Pancreas (tissue), 10 donors: ENCODE measurements around the gene COA5. TPM values are rescaled to one million over a fixed set of nuclear protein-coding genes. Genes with fewer than 3 reads are reported as not detected.

Experiments
- ATAC-seq, 4 donors: fragments of 200-7000 bp; cut with Tn5 transposase; one replicate each; pipeline versions ENCODE4 v1.8.0 to v1.9.1; 2020; ENCODE audit warnings: mild to moderate bottlenecking in 4 of 4, moderate library complexity in 4 of 4
- DNase-seq, 6 donors: peaks; one replicate each; pipeline ENCODE4 v3.0.0-alpha.2; 2020
- FAIRE-seq: peaks from 2 replicates; lab custom pipeline; 2012; peaks lifted over from hg19 to GRCh38; lab: Jason Lieb, UNC
- H3K27ac ChIP-seq, 4 donors: fragments of 200-600 bp; sonication (generic); 1 replicate in 3 of 4; 2 replicates in 1 of 4; pipeline versions ENCODE4 v1.5.0 to v1.8.0; 2020
- H3K27me3 ChIP-seq, 4 donors: fragments of 200-600 bp; one replicate each; pipeline ENCODE4 v1.8.0; 2021
- H3K36me3 ChIP-seq, 3 donors: fragments of 200-600 bp; sonication (generic) in 1 of 3; one replicate each; pipeline versions ENCODE4 v1.5.0 to v1.8.0; 2020 to 2021
- H3K4me1 ChIP-seq, 3 donors: fragments of 200-600 bp; one replicate each; pipeline ENCODE4 v1.8.0; 2021
- H3K4me3 ChIP-seq, 4 donors: fragments of 200-600 bp; sonication (generic) in 2 of 4; one replicate each; pipeline versions ENCODE4 v1.5.0 to v1.8.0; 2020 to 2021
- H3K9me3 ChIP-seq, 4 donors: fragments of 200-600 bp; one replicate each; pipeline ENCODE4 v1.8.0; 2021
- CTCF ChIP-seq, 4 donors: fragments of 200-600 bp; sonication (generic) in 3 of 4; IDR thresholded peaks; one replicate each; pipeline versions ENCODE4 v1.5.0 to v1.8.0; 2021; ENCODE audit warnings: antibody characterized with exemption in 4 of 4
- WGBS, 2 donors: extraction: QIAGEN DNeasy Blood & Tissue Kit; methylation state at CpG; one replicate each; pipeline ENCODE4 v1.1.7; 2013; 5-methylcytosine and 5-hydroxymethylcytosine counted together
- intact Hi-C, 3 donors: fragments of 100-400 bp; cut with DNase I; formaldehyde crosslinking; loops; one replicate each; pipeline versions ENCODE4 v1.11.1 to v1.14.2; 2022
- polyA plus RNA-seq, 2 donors: library from polyadenylated mRNA; stranded (reverse); fragments of 200-250 nt; gene quantifications; one replicate each; pipeline ENCODE4 v1.2.3, GENCODE V29; 2013
- total RNA-seq, 6 donors: library from RNA; stranded (reverse); fragmentation: NEBNext Ultra II Directional in 4 of 6; extraction: Animal tissue kit (Norgen Biotek cat#: 25700) in 4 of 6; gene quantifications; one replicate each; pipeline versions ENCODE4 v1.2.1 to v1.2.4, GENCODE V29; 2021 to 2023
- donor health status: healthy with polysubstance abuse.
- donor health status: DM: no; HTN: no; CAD: no; lungs with moderate emphysema.
- donor health status: DM: no; HTN: no; CAD: no.
- donor health status: control.
- donor health status: control.
- donor health status: Bipolar disorder and iron deficiency.
- donor health status: DM: yes; HTN: yes; CAD: no.
- donor health status: DM: no; HTN: no; CAD: no.
- donor health status: DM: no; HTN: no; CAD: no.
- donor health status: DM: yes; HTN: yes; CAD: no.

The COA5 gene
- total and polyA plus RNA-seq, 8 donors: 9.3 to 41.0 (median 12.5) TPM

- no peak overlapping the region for H3K27ac ChIP-seq
- intact Hi-C loops: no loop called here
- TF ChIP-seq CTCF (IDR thresholded peaks at IDR 0.05): no peak
- no peak overlapping the region for H3K4me3 ChIP-seq
- no peaks in the 10 kb centered on the region for H3K9me3 ChIP-seq
- peaks cover 0 to 10% (median 0%) of the 10 kb centered on the region in 3 donors for H3K36me3 ChIP-seq
- H3K4me1 ChIP-seq: no peaks in the 10 kb centered on the region
- 75 to 80% methylated on average over 7 of the region's 7 CpGs for WGBS, 2 donors
- ATAC-seq: no peak
- FAIRE-seq: no peak
- DNase-seq: no peak
- no peaks in the 10 kb centered on the region for H3K27me3 ChIP-seq
These were observed 28.4 kb downstream of the COA5 start for GRCh38 chr2:98579926-98580325.

- Histone ChIP-seq H3K36me3 (peaks cover 0 to under 1% (median 0%) of the 10 kb centered on the region in 3 donors), H3K27ac (no peak overlapping the region), H3K9me3 (no peaks in the 10 kb centered on the region), H3K4me1 (no peaks in the 10 kb centered on the region), H3K27me3 (no peaks in the 10 kb centered on the region), H3K4me3 (no peak overlapping the region)
- 91 to 92% methylated on average over 9 of the region's 9 CpGs for WGBS, 2 donors
- TF ChIP-seq CTCF (IDR thresholded peaks at IDR 0.05): no peak
- intact Hi-C loops: no loop called here
- FAIRE-seq (no peak), ATAC-seq (no peak), DNase-seq (no peak)
These were observed 30.1 kb downstream of the COA5 start for GRCh38 chr2:98578231-98578630.

GRCh38 chr2:98577313-98577712 lies 31.0 kb downstream of the COA5 start:
- ATAC-seq (no peak), FAIRE-seq (no peak), DNase-seq (no peak)
- no peaks in the 10 kb centered on the region for H3K9me3 ChIP-seq
- no peak overlapping the region for H3K27ac ChIP-seq
- intact Hi-C loops: no loop called here
- H3K36me3 ChIP-seq: no peaks in the 10 kb centered on the region
- TF ChIP-seq CTCF (IDR thresholded peaks at IDR 0.05): no peak
- H3K27me3 ChIP-seq: no peaks in the 10 kb centered on the region
- 68 to 74% methylated on average over 10 of the region's 10 CpGs for WGBS, 2 donors
- H3K4me3 ChIP-seq: no peak overlapping the region
- no peaks in the 10 kb centered on the region for H3K4me1 ChIP-seq

GRCh38 chr2:98576666-98577312 lies 31.5 kb downstream of the COA5 start:
- TF ChIP-seq CTCF (IDR thresholded peaks at IDR 0.05): no peak
- Histone ChIP-seq H3K27ac (no peak overlapping the region), H3K27me3 (no peaks in the 10 kb centered on the region), H3K36me3 (no peaks in the 10 kb centered on the region), H3K9me3 (no peaks in the 10 kb centered on the region), H3K4me3 (no peak overlapping the region), H3K4me1 (no peaks in the 10 kb centered on the region)
- FAIRE-seq (no peak), DNase-seq (no peak), ATAC-seq (no peak)
- 92 to 93% methylated on average over 22 of the region's 22 CpGs for WGBS, 2 donors
- intact Hi-C loops: no loop called here

- Histone ChIP-seq H3K9me3 (no peaks in the 10 kb centered on the region), H3K27me3 (no peaks in the 10 kb centered on the region), H3K4me1 (no peaks in the 10 kb centered on the region), H3K36me3 (no peaks in the 10 kb centered on the region), H3K27ac (no peak overlapping the region), H3K4me3 (no peak overlapping the region)
- intact Hi-C loops: no loop called here
- TF ChIP-seq CTCF (IDR thresholded peaks at IDR 0.05): no peak
- ATAC-seq (no peak), FAIRE-seq (no peak), DNase-seq (no peak)
- WGBS, 2 donors: 89 to 91% methylated on average over 13 of the region's 13 CpGs
These were observed 34.9 kb downstream of the COA5 start for GRCh38 chr2:98573426-98573825.
